RWPE2 (cell line): ENCODE results near the gene IRX3.
A peak's percentile ranks its signal among the peaks of the same experiment; 100 is the strongest.

Source experiments
- ATAC-seq: fragments of 200-7000 bp; cut with Tn5 transposase; 3 replicates; pipeline ENCODE4 v1.9.1; 2021; ENCODE audit warnings: low read depth
- DNase-seq: peaks from one replicate; pipeline ENCODE4 v3.0.0-alpha.2; 2020; ENCODE audit warnings: low spot score
- H3K27ac ChIP-seq: fragments of 450-650 bp; 2 replicates; pipeline ENCODE4 v1.5.1; 2017; ENCODE audit warnings: mild to moderate bottlenecking; ENCODE audit not compliant: poor library complexity, severe bottlenecking
- H3K27me3 ChIP-seq: fragments of 250-450 bp; sonication (Bioruptor Pico); 2 replicates; pipeline ENCODE4 v1.5.1; 2021; ENCODE audit warnings: mild to moderate bottlenecking, moderate library complexity; ENCODE audit not compliant: insufficient read depth, poor library complexity, severe bottlenecking
- H3K36me3 ChIP-seq: fragments of 250-450 bp; sonication (Bioruptor Pico); 2 replicates; pipeline ENCODE4 v1.5.1; 2020; ENCODE audit warnings: low read depth, mild to moderate bottlenecking, moderate library complexity
- H3K4me1 ChIP-seq: fragments of 250-450 bp; sonication (Bioruptor Pico); 2 replicates; pipeline ENCODE4 v1.5.1; 2021; ENCODE audit warnings: mild to moderate bottlenecking, moderate library complexity; ENCODE audit not compliant: insufficient read depth, poor library complexity, severe bottlenecking
- H3K4me3 ChIP-seq: fragments of 250-450 bp; sonication (Bioruptor Pico); 2 replicates; pipeline ENCODE4 v1.5.1; 2021; ENCODE audit warnings: mild to moderate bottlenecking, moderate library complexity; ENCODE audit not compliant: severe bottlenecking
- H3K9me3 ChIP-seq: fragments of 250-450 bp; sonication (Bioruptor Pico); 2 replicates; pipeline ENCODE4 v1.5.1; 2021; ENCODE audit warnings: mild to moderate bottlenecking, moderate library complexity; ENCODE audit not compliant: severe bottlenecking
- CTCF ChIP-seq: fragments of 450-650 bp; IDR thresholded peaks from one replicate; pipeline ENCODE4 v1.5.1; 2017; ENCODE audit warnings: mild to moderate bottlenecking, moderate library complexity; ENCODE audit not compliant: poor library complexity, severe bottlenecking

IRX3 gene

DNA sequence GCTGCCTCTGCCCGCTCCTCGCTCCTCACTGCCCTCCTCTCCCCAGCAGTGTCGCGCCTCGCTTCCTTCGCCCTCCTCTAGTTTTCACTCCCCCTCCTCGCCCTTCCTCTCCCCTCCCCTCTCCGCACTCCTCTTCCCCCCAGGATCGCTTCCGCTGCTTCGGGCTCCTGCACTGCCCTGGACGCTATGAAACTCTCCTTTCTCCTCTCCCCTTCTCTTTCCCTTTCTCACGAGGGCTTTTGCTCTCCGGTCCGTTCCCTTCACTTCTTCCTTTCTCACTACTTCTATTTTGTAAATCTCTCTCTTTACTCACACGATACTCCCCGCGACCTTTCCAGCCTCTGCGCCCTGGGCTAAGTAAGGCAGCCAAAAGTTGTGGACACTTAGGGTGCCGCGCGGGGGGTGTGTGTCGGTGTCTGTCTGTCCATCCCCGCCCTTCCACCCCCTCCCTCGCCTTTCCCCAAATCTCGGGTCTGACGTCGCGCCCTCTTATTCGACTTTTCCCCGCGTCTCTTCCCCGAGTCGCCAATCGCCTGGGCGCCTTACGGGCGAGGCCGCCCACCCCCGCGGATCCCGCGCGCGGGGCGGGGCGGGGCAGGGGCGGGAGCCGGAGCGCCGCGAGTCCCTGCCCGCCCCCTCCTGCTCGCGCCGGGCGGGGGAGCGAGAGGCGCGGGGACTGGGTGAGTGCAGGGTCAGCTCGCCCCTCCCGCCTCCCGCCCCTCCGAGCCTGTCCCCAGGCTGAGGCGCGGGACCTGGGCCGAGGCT is at the start of gene IRX3:
IRX3 (minus strand) TSS at position 422 of the 765 bp plus-strand sequence. CDS start 737 bp downstream, outside the sequence.
- peak; percentile 92 for DNase-seq

GRCh38 chr16:54335230-54335629 is 48.6 kb upstream of the IRX3 start:
- no peak for ATAC-seq
- Histone ChIP-seq H3K4me1 (peaks cover 7% of the 10 kb centered on the region), H3K4me3 (no peak overlapping the region), H3K27me3 (no peaks in the 10 kb centered on the region), H3K27ac (no peak overlapping the region), H3K36me3 (no peaks in the 10 kb centered on the region), H3K9me3 (no peaks in the 10 kb centered on the region)
- DNase-seq = no peak
- TF ChIP-seq CTCF = no peak

More for the DNA sequence above, at the start of gene IRX3:
- peaks cover 10% of the 10 kb centered on the region for H3K36me3 ChIP-seq
- no peaks in the 10 kb centered on the region for H3K9me3 ChIP-seq
- TF ChIP-seq CTCF = no peak
- no peaks in the 10 kb centered on the region for H3K4me1 ChIP-seq
- no peaks in the 10 kb centered on the region for H3K27me3 ChIP-seq
- peak within 1 kb of the TSS; percentile 88 for H3K4me3 ChIP-seq
- H3K27ac ChIP-seq = peak within 1 kb of the TSS; percentile 78
- peak; percentile 70 for ATAC-seq

GRCh38 chr16:54334208-54334607 is 47.6 kb upstream of the IRX3 start:
- DNase-seq (no peak), ATAC-seq (0 out of 3 replicates have a peak, but pooled peaks have one; percentile 35)
- Histone ChIP-seq H3K27me3 (no peaks in the 10 kb centered on the region), H3K27ac (no peak overlapping the region), H3K4me1 (peaks cover 7% of the 10 kb centered on the region), H3K4me3 (no peak overlapping the region), H3K36me3 (no peaks in the 10 kb centered on the region), H3K9me3 (no peaks in the 10 kb centered on the region)
- no peak for TF ChIP-seq CTCF

GRCh38 chr16:54331241-54332002 is 44.8 kb upstream of the IRX3 start:
- Histone ChIP-seq H3K36me3 (no peaks in the 10 kb centered on the region), H3K4me1 (peaks cover 7% of the 10 kb centered on the region), H3K27me3 (no peaks in the 10 kb centered on the region), H3K4me3 (no peak overlapping the region), H3K9me3 (no peaks in the 10 kb centered on the region), H3K27ac (no peak overlapping the region)
- no peak for ATAC-seq
- DNase-seq = no peak
- TF ChIP-seq CTCF = no peak
